Astrocyte (in vitro differentiated cells and primary cell): ENCODE measurements around the gene FAM13A. TPM values are rescaled to one million over a fixed set of nuclear protein-coding genes. Genes with fewer than 3 reads are reported as not detected.

Experiments
- DNase-seq: peaks from one replicate; pipeline ENCODE4 v3.0.0-alpha.2; 2010; ENCODE audit warnings: low read depth
- FAIRE-seq: peaks from 2 replicates; lab custom pipeline; 2011; peaks lifted over from hg19 to GRCh38; lab: Jason Lieb, UNC
- H2AFZ ChIP-seq: 2 replicates; pipeline ENCODE4 v1.6.0; 2012; ENCODE audit warnings: low read depth, low read length, inconsistent platforms
- H3K27ac ChIP-seq: 2 replicates; pipeline ENCODE4 v1.5.1; 2011; ENCODE audit warnings: low read depth, low read length, inconsistent platforms
- H3K27me3 ChIP-seq: 2 replicates; pipeline ENCODE4 v1.6.0; 2011; ENCODE audit warnings: low read length, inconsistent platforms; ENCODE audit not compliant: insufficient read depth
- H3K36me3 ChIP-seq: 2 replicates; pipeline ENCODE4 v1.5.1; 2011; ENCODE audit warnings: low read length, inconsistent platforms; ENCODE audit not compliant: insufficient read depth
- H3K4me1 ChIP-seq: 2 replicates; pipeline ENCODE4 v1.5.1; 2011; ENCODE audit warnings: low read length, inconsistent platforms; ENCODE audit not compliant: insufficient read depth
- H3K4me2 ChIP-seq: 2 replicates; pipeline ENCODE4 v1.6.0; 2012; ENCODE audit warnings: low read length, inconsistent platforms
- H3K4me3 ChIP-seq: 2 replicates; pipeline ENCODE4 v1.5.1; 2011; ENCODE audit warnings: low read depth, mild to moderate bottlenecking, low read length, inconsistent platforms; ENCODE audit not compliant: insufficient read depth
- H3K79me2 ChIP-seq: 2 replicates; pipeline ENCODE4 v1.6.0; 2012; ENCODE audit warnings: mild to moderate bottlenecking, low read length, inconsistent platforms; ENCODE audit not compliant: insufficient read depth
- H3K9ac ChIP-seq: 2 replicates; pipeline ENCODE4 v1.6.0; 2012; ENCODE audit warnings: mild to moderate bottlenecking, low read length, inconsistent platforms
- H3K9me3 ChIP-seq: 2 replicates; pipeline ENCODE4 v1.5.1; 2012; ENCODE audit warnings: low read depth, mild to moderate bottlenecking, low read length, inconsistent platforms; ENCODE audit not compliant: insufficient read depth
- H4K20me1 ChIP-seq: 2 replicates; pipeline ENCODE4 v1.6.0; 2012; ENCODE audit warnings: low read length, inconsistent platforms; ENCODE audit not compliant: insufficient read depth
- H3K27ac Mint-ChIP-seq: one replicate; pipeline ENCODE4 v1.8.0; 2021; ENCODE audit warnings: mild to moderate bottlenecking, mixed read lengths; ENCODE audit not compliant: unreplicated experiment
- H3K27me3 Mint-ChIP-seq: one replicate; pipeline ENCODE4 v1.8.0; 2021; ENCODE audit warnings: low read depth, mixed read lengths; ENCODE audit not compliant: unreplicated experiment
- H3K36me3 Mint-ChIP-seq: one replicate; pipeline ENCODE4 v1.8.0; 2021; ENCODE audit warnings: low read depth, mixed read lengths; ENCODE audit not compliant: unreplicated experiment
- H3K4me1 Mint-ChIP-seq: one replicate; pipeline ENCODE4 v1.8.0; 2021; ENCODE audit warnings: low read depth, mixed read lengths; ENCODE audit not compliant: unreplicated experiment
- H3K4me3 Mint-ChIP-seq: one replicate; pipeline ENCODE4 v1.8.0; 2021; ENCODE audit warnings: mild to moderate bottlenecking, moderate library complexity, mixed read lengths; ENCODE audit not compliant: unreplicated experiment
- H3K9me3 Mint-ChIP-seq: one replicate; pipeline ENCODE4 v1.8.0; 2021; ENCODE audit warnings: mild to moderate bottlenecking, mixed read lengths; ENCODE audit not compliant: unreplicated experiment
- CTCF ChIP-seq: IDR thresholded peaks from 2 replicates; pipeline ENCODE4 v1.5.1; 2011; ENCODE audit warnings: low read depth, mild to moderate bottlenecking, inconsistent platforms, low read length, moderate library complexity; ENCODE audit not compliant: insufficient read depth
- EZH2 ChIP-seq: IDR thresholded peaks from 2 replicates; pipeline ENCODE4 v1.6.1; 2012; ENCODE audit warnings: mild to moderate bottlenecking, low read length, inconsistent platforms; ENCODE audit not compliant: insufficient read depth
- total RNA-seq: library from RNA; stranded (reverse); gene quantifications from 2 replicates; pipeline ENCODE4 v1.2.1, GENCODE V29; 2021

FAM13A gene
- total RNA-seq, 1 donor from 2014 or later, result 12.0 TPM

GRCh38 chr4:88737307-88737941 is 319.6 kb downstream of the FAM13A start:
- Histone ChIP-seq H3K27me3 (no peaks in the 10 kb centered on the region), H4K20me1 (no peaks in the 10 kb centered on the region), H3K9me3 (no peaks in the 10 kb centered on the region), H2AFZ (no peak overlapping the region), H3K9ac (no peak overlapping the region), H3K4me2 (no peak overlapping the region), H3K36me3 (no peaks in the 10 kb centered on the region), H3K4me3 (no peak overlapping the region), H3K27ac (no peak overlapping the region), H3K79me2 (no peaks in the 10 kb centered on the region), H3K4me1 (no peaks in the 10 kb centered on the region)
- no peak for TF ChIP-seq CTCF
- TF ChIP-seq EZH2, result no peak
- Mint-ChIP-seq H3K27ac (no peak overlapping the region), H3K27me3 (no peaks in the 10 kb centered on the region), H3K4me3 (no peak overlapping the region), H3K4me1 (peaks cover 7% of the 10 kb centered on the region), H3K36me3 (peaks cover 3% of the 10 kb centered on the region), H3K9me3 (no peaks in the 10 kb centered on the region)
- FAIRE-seq (no peak), DNase-seq (peak; percentile 84)

- DNase-seq (no peak), FAIRE-seq (no peak)
- Mint-ChIP-seq H3K36me3 (peaks cover 4% of the 10 kb centered on the region), H3K9me3 (no peaks in the 10 kb centered on the region), H3K4me1 (peaks cover 6% of the 10 kb centered on the region), H3K27ac (no peak overlapping the region), H3K4me3 (no peak overlapping the region), H3K27me3 (no peaks in the 10 kb centered on the region)
- Histone ChIP-seq H3K9me3 (no peaks in the 10 kb centered on the region), H3K36me3 (no peaks in the 10 kb centered on the region), H3K4me1 (no peaks in the 10 kb centered on the region), H3K27ac (no peak overlapping the region), H3K9ac (no peak overlapping the region), H3K4me3 (no peak overlapping the region), H2AFZ (no peak overlapping the region), H3K27me3 (no peaks in the 10 kb centered on the region), H4K20me1 (no peaks in the 10 kb centered on the region), H3K4me2 (no peak overlapping the region), H3K79me2 (no peaks in the 10 kb centered on the region)
- TF ChIP-seq CTCF (no peak), EZH2 (no peak)
These were observed 320.7 kb downstream of the FAM13A start for GRCh38 chr4:88736264-88736663.

GRCh38 chr4:88735564-88735963 is 321.4 kb downstream of the FAM13A start:
- H3K27ac Mint-ChIP-seq, result no peak overlapping the region
- Histone ChIP-seq H3K9ac (no peak overlapping the region), H3K4me1 (no peaks in the 10 kb centered on the region), H3K4me3 (no peak overlapping the region), H3K36me3 (no peaks in the 10 kb centered on the region), H4K20me1 (no peaks in the 10 kb centered on the region), H3K79me2 (no peaks in the 10 kb centered on the region), H3K27ac (no peak overlapping the region), H3K27me3 (no peaks in the 10 kb centered on the region), H2AFZ (no peak overlapping the region), H3K9me3 (no peaks in the 10 kb centered on the region), H3K4me2 (no peak overlapping the region)
- peak; percentile 59 for DNase-seq
- no peak for FAIRE-seq
- peaks cover 6% of the 10 kb centered on the region for H3K4me1 Mint-ChIP-seq
- TF ChIP-seq EZH2 (no peak), CTCF (no peak)
- no peaks in the 10 kb centered on the region for H3K27me3 Mint-ChIP-seq
- no peak overlapping the region for H3K4me3 Mint-ChIP-seq
- peaks cover 4% of the 10 kb centered on the region for H3K36me3 Mint-ChIP-seq
- H3K9me3 Mint-ChIP-seq, result no peaks in the 10 kb centered on the region
